Activated CD8-positive, alpha-beta memory T cell treated with anti-CD3 and anti-CD28 coated beads, Interleukin-2, amount 50 U/mL, for 1 hour (primary cell): ENCODE measurements around the gene ANXA5.

Experiments used
- DNase-seq: peaks from one replicate; pipeline ENCODE4 v3.0.0-alpha.2; 2020; ENCODE audit errors: extremely low read depth

The ANXA5 gene

DNA sequence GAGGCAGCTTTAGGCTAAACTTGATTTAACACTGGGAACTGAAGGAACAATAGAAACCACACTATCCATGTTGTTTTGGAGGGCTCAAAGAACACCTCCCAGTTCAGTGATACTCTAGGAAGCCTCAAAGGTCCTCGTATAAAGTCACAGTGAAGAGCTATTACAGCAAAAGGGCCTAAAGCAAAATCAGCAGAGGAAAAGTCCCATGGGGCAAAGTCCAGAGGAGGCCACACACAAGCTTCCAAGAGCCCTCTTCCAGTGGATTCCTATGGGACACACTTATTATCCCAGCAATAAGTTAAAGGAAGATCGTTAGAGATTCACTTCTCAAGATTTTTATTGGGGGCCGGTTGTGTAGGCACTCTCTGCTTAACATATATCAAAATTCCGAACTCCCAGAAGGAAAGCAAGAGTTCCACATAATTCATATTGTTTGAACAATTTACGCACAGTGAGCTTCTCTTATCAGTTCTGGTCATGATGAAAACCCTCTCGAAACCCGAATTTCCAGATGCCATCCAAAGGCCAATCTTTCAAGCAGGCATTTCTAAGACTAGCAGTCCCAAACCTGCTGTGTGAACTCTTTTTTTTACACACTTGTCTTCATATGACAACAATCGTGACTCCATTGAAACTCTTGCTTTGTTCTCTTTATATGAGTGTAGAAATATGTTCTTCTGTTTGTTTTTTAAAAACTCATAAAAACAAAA, 53.7 kb downstream of the ANXA5 start:
- DNase-seq = no peak

DNA sequence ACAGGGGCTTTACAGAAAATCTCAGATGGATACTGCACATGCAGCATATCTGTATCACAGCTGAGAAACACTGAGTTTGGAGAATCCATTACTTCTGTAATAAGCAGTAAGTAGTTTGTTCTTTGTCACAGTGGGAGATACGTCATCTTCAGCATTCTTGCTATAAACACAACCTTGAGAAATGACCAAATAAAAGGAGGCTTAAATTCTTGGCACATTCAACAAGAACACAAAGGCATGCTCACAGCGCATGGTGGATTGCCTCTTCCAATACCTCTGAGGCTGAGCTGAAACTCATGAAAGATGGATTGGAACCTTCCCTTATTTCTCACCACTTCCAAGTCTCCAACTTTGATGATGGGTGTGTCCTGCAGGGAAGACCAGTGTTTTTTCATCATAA, 54.5 kb downstream of the ANXA5 start:
- no peak for DNase-seq

DNA sequence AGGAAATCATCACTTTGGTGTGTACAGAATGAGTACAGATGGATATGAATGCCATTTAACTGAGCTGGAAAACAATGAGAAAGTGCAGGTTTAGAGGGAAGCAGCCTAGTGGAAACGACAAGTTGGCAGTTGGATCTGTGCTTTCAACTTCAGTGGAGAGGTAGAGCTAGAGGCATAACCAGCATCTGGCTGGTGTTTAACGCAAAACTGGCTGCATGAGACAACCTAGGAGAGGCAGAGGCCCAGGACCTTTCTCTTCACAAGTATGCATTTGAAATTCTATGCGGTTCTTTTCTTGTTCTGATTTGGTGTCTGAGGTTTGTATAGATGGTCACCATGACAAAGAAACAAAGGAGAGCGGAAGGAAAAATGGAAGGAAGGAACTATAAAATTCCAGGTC, 63.1 kb downstream of the ANXA5 start:
- DNase-seq = no peak

DNA sequence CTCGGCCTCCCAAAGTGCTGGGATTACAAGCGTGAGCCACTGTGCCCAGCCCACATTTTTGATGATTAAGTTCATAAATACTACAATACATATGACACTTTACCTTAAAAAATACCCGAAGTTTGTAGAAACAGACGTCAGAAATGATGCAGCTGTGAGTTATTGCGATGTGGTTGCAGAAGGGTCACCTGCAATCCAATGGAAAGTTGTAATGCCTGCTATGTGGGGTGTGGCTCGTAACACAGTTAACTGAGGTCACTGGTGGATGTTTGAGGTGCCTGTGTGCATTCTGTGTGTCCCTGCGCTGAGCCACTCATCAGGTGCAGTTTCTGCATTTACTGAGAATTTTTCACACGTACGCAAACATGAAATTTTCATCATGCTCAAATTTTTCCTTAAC, 64.1 kb downstream of the ANXA5 start:
- DNase-seq = no peak
